HG02759 (cell line): ENCODE measurements around the gene SFXN3.
A peak's percentile ranks its signal among the peaks of the same experiment; 100 is the strongest.

ENCODE experiments used
- ATAC-seq: cut with Tn5 transposase; IDR thresholded peaks from one replicate; pipeline ENCODE4 v1.9.1; 2021; ENCODE audit warnings: mild to moderate bottlenecking, moderate library complexity; ENCODE audit not compliant: unreplicated experiment

SFXN3 gene, protein sequence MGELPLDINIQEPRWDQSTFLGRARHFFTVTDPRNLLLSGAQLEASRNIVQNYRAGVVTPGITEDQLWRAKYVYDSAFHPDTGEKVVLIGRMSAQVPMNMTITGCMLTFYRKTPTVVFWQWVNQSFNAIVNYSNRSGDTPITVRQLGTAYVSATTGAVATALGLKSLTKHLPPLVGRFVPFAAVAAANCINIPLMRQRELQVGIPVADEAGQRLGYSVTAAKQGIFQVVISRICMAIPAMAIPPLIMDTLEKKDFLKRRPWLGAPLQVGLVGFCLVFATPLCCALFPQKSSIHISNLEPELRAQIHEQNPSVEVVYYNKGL

DNA sequence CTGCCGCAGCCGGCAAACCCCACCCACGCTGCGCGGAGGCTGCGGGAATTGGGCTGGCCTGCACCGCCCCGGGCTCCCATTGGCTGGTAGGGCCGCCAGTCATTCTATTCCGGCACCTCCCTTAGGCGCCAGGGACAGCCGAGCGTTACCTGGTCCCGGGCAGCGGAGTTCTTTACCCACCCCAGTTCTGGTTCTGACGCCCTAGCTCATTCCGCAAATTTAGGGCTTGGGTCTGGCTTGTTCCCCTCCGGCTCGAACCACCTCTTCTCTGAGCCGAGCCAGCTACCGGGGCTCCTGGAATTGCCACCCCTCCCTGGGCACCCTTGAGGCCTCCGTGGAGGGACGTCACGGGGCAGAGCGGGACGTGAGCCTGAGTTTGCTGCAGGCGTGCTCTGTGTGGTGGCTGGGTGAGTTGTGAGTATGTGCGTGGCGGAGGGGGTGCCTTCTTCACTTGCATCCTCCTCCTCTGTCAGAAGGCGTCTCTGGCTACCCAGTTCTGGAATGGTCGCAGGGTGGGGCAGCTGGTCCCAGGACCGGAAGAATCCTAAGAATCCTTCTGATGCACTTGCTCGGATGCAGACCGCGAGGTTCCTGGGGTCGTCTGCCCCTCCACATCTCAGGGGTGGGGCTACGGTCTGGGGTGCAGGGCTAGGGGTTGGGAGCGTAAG, at the start of gene SFXN3, which contains the start of gene PDZD7:
SFXN3 (plus strand) TSS at position 107 of the 668 bp plus-strand sequence. CDS start 3,461 bp downstream, outside the sequence.
PDZD7 (minus strand) TSS at position 2 of the 668 bp plus-strand sequence. CDS start 910 bp downstream, outside the sequence.
- ATAC-seq: peak; percentile 94

GRCh38 chr10:100982916-100983830, 47.9 kb upstream of the SFXN3 start:
- ATAC-seq: no peak

DNA sequence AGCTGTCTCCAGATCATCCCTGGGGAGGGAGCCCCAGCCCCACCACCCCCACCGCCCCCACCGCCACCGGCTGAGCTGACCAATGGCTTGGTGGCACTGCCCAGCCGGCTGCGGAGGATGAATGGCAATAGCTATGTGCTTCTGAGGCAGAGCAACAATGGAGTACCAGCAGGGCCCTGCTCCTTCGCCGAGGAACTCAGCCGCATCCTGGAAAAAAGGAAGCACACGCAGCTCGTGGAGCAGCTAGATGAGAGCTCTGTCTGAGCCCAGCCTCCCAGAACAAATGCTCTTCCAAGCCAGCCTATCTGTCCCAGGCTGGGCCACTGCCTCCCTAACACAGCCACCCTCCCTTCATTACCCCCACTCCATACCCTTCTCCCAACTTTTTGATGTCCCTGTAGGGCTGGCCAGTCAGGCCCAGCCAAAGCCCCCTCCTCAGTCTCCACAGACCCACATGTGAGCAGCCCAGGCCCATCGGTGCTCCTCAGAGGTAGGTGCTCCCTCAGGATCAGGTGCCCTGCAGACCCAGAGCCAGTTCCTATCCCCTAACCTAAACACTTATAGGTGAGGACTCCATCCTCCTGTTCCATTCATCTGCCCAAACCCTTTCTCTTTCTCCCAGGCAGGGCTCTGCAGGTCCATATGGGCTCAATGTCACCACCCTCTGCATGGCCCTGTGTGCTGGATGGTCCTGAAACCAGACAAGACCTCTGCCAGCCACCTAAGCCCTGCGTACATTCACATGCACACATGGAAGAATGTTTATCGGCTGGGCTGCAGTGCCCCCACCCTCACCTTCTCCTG, 47.0 kb upstream of the SFXN3 start:
- no peak for ATAC-seq

GRCh38 chr10:100984672-100985177, 46.3 kb upstream of the SFXN3 start:
- no peak for ATAC-seq

DNA sequence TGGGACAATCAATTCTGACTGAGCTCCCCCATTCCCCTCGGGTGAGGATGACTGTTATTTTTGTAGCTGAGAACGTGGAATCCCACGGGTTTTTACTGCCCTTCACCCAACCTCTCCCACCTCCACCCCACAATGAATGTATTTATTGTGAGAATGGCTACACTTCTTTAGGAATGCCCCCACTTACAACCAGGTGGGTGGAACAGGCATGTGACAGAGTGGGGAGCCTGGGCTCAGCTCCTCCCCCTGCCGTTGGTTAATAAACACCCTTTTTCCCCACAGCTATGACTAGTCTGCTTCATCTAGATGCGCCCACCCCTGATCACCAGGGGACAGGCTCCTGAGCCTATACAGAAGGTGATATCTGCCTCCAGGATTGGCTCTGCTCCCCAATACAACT, 45.7 kb upstream of the SFXN3 start:
- no peak for ATAC-seq

DNA sequence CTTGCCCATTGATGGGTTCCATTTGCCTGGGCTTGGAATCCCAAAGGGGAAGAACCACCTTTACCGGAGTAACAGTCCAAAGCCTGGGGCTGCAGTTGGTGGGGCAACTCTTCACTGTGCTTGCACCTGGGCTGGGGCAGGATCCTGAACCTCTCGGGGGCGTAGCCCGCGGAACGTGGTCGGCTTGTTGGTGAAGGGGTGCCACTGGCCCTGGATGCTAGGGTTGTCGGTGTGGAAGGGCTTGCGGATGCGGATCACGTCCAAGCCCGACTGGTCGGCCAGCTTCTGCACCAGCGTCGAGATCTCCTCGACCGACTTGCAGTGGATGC, 44.4 kb upstream of the SFXN3 start:
- no peak for ATAC-seq

DNA sequence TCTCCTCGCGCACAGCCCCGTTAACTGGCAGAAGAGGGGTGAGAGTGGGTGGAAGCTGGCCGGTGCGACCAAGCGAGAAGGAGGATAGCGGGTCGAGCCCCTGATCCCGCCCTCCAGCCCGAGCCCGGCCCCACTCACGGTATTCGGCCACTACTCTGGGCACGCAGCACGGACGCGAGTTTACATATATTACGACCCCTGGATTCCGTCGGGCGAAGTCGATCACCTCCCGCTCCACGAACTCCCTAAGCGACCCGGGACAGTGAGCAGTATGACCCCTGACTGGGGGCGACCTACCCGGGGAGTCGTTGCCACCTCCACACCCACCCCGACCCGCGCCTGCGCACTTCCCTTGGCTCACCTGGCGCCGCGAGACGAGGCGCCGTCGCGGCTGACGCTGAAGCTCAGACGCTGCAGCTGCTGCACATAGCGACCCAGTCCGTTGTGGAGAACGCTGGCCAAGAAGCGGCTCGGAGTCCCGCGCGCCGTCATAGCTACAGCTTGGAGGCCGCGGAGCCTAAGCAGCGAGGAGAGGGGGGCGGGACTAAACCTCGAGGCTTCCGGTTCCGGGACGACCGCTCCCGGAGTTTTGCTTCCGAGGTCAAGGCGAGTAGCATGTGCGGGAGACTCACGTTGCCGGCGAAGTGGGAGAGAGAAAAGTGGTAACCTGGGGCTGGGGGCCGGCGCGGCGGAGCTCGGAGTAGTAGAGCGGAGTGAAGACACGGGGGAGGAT, 43.9 kb upstream of the SFXN3 start, which contains the start of the genes MRPL43 and TWNK:
MRPL43 (minus strand) TSS at position 546 of the 733 bp plus-strand sequence; CDS start at position 492, 54 bp downstream.
TWNK (plus strand) TSS at position 592 of the 733 bp plus-strand sequence. CDS start 668 bp downstream, outside the sequence.
- peak; percentile 90 for ATAC-seq

- ATAC-seq: no peak
Observed at GRCh38 chr10:100987685-100988049, 43.4 kb upstream of the SFXN3 start.

DNA sequence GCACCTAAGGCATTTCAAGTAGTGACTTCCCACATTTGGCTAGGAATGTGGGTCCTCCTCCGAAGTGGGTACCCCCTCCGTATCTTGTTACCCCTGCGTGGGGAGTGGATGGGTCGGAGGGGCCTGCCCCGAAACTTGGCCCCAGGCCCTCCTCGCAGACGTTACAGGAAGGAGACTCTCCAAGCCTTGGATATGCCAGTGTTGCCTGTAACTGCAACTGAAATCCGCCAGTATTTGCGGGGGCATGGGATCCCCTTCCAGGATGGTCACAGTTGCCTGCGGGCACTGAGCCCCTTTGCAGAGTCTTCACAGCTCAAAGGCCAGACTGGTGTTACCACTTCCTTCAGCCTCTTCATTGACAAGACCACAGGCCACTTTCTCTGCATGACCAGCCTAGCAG, 42.9 kb upstream of the SFXN3 start:
- no peak for ATAC-seq

GRCh38 chr10:100989088-100989487, 41.9 kb upstream of the SFXN3 start:
- ATAC-seq: no peak

DNA sequence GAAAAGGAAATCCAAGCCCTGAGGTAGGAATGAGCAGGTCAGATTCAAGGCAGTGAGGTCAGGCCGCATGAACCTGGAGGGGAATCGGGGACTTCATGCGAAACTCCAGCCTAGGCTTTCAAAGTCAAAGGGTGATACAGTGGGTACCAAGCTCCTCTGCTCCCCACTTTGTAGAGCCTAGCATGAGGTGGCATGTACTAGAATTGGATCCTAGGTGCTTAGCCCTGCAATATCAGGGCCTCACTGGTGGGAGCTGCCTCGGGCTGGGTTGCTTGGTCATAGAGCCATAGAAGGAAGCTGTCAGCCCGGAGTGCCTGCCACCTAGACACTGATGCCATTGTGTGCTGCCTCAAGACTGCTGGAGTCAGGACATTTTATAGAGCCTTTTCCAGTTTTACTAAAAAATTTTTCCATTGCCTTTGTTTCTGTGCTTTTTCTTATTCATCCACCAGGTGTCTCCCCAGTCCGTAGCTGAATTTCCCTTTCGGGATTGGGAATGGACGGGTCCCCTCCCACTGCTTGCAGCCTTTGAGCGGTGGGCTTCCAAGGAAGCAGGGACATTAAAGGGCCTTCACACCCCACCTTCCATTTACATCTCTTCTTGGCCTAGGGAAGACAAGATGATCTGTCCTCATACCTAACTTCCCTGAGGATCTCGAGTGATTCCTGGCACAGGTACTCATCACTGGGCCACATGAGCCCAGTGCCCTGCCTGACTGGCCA, 36.9 kb upstream of the SFXN3 start:
- no peak for ATAC-seq

DNA sequence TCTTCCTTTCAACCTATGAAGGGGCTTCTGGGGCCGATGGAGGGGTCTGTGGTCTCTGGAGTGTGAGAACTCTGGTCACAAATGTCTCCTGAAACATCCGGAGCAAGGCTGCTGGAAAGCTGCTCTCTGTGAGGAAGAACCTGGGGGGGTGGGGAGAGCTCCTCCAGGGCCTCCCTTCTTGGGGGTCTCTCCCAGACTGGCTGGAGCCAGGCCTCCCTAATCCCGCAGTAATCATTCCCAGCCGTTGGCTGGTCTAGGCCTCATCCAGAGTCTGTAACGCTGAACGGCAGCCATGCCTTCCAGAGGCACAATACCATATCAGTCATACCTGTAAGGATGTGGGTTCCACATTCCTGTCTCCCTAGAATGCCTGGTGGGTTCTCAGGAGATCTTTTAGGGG, 35.9 kb upstream of the SFXN3 start:
- no peak for ATAC-seq

GRCh38 chr10:100996678-100997359, 34.2 kb upstream of the SFXN3 start:
- peak; percentile 17 for ATAC-seq

DNA sequence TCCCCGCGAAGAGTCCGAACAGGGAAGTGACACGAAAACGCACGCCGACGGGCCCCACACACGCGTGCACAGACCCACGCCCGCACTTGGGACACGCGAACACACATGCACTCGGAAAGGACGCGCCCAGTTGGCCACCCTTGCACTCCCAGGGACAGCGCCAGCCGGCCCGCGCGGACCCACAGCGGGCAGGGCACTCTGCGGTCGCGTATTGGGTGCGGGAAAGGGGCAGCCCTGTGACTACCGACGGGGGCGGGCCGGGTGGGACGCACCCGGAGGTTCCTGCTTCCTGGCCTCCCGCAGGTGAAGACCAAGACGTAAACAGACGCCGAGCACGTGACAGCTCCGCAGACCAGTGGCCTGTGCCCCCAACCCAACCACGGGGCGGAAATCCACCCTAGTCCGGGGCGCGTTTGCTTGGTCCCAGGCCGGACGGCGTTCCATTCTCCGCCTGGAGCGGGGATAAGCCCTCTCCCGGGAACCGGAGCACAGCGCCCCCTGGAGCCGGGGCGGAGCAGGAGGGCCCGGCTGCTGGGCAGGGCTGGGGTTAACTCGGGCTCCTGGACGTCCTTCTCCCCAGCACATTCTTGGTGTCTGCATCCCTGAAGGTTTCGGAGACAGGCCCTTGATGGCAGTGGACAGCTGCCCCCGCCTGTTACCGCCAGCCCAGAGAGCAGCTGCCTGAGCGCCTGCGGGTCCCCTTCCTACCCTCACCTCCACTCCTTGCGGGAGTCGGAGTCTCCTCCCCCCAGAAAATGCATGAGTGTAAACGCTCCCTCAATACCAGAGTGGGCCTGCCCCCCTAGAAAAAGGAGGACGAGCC, 33.5 kb upstream of the SFXN3 start:
- ATAC-seq: peak; percentile 36

DNA sequence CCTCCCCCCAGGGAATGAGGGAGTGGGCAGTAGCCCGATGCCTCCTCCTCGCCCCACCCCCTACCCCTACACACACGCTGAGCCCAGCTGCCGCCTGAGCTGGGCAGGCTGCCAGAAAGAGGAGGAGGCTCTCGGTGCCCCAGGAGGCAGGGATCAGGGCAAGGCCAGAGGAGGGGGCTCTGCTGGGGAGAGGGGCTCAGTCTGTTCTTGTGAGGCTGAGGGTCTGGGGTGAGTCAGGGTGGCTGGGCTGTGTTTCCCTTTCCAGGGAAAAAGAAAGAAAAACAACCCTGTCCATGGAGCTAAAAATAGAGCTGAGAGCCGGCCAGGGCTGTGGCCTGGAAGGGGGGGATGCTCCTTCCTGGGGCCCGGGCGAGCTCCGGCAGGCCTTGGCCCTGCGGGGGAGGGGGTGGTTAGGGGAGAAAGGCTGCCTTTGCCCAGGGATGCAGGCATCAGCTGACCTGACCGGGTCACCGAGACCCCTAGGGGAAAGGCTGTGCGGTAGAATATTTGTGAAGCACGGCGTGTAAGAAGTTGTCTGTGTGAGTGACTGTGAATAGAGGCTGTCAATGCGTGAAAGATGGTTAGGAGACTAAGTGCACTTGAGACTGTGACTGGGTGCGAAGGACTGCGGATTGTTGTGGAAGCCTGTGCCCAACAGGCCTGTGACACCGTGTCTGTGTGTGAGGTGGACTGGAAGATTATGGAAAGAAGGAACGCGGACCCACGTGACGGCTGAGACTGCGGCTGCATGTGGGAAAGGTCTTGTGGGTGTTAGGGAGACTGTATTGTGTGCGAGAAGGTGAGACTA, 32.6 kb upstream of the SFXN3 start:
- ATAC-seq: peak; percentile 27

DNA sequence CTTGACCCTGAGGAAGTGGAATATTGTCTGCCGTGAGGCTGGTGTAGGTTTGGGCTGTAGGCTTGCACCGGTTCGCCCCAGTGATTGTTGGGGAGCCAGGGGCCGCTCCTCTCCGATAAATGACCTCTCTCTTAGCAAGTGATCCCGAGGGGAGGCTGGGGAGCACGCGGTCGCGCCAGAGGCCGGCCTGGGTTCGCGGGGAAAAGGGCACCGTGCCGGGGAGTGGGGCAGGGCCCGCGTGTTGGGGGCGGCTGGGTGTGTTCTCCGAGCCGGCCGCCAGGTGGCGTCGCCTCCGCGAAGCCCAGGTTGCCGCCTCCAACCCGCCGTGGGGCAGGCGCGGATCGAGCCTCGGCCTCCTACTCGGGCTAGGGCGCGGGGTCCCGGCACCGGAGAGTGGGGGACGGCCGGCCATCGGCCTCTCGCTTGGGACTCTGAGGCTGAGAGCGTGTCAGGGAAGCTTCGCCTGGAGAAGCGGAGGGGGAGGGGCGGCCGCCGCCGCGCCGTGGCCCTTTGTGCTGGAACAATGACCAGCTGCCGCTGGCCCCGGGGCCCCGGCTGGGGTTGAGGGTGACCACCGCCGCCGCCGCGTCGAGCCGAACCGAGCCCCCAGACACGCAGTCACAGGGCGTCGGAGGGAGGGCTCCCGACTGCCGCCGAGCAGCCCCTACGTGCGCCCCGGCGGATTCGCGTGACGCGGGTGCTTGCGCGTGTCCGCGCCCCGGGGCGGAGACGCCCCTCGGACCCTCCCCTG, 31.9 kb upstream of the SFXN3 start:
- peak; percentile 57 for ATAC-seq
